Activated T-cell treated with anti-CD3 and anti-CD28 coated beads, Interleukin-2, amount 50 U/mL, for 72 hours (primary cell): ENCODE data around the gene RPN2. TPM values are rescaled to one million over a fixed set of nuclear protein-coding genes. Genes with fewer than 3 reads are reported as not detected.

ENCODE experiments used
- ATAC-seq, 2 donors: fragments of 150-1000 bp; cut with Tn5 transposase; replicated peaks in 1 of 2; 2 replicates each; pipeline ENCODE4 v1.10.0; 2021; ENCODE audit warnings: moderate library complexity in 2 of 2, mild to moderate bottlenecking in 1 of 2
- DNase-seq, 2 donors: peaks; one replicate each; pipeline ENCODE4 v3.0.0; 2021 to 2022; ENCODE audit warnings: mixed read lengths in 1 of 2
- H3K27ac Mint-ChIP-seq: one replicate; pipeline ENCODE4 v1.8.0; 2022; ENCODE audit warnings: mild to moderate bottlenecking, moderate library complexity, mixed read lengths
- H3K27me3 Mint-ChIP-seq: one replicate; pipeline ENCODE4 v1.8.0; 2022; ENCODE audit warnings: low read depth, mixed read lengths
- H3K36me3 Mint-ChIP-seq, 2 donors: one replicate each; pipeline ENCODE4 v1.8.0; 2022; ENCODE audit warnings: mixed read lengths in 2 of 2, mild to moderate bottlenecking in 1 of 2; ENCODE audit not compliant: insufficient read depth in 2 of 2
- H3K4me1 Mint-ChIP-seq: one replicate; pipeline ENCODE4 v1.8.0; 2022; ENCODE audit warnings: low read depth, mixed read lengths
- H3K4me3 Mint-ChIP-seq, 2 donors: one replicate each; pipeline ENCODE4 v1.8.0; 2022; ENCODE audit warnings: mild to moderate bottlenecking in 2 of 2, mixed read lengths in 2 of 2, moderate library complexity in 2 of 2
- H3K9me3 Mint-ChIP-seq, 2 donors: one replicate each; pipeline ENCODE4 v1.8.0; 2022; ENCODE audit warnings: mixed read lengths in 2 of 2
- total RNA-seq, 2 donors: library from RNA; stranded (reverse); gene quantifications; one replicate each; pipeline ENCODE4 v1.2.3, GENCODE V29; 2022

Gene RPN2
- total RNA-seq, 2 donors from 2014 or later = 128 to 145 TPM

DNA sequence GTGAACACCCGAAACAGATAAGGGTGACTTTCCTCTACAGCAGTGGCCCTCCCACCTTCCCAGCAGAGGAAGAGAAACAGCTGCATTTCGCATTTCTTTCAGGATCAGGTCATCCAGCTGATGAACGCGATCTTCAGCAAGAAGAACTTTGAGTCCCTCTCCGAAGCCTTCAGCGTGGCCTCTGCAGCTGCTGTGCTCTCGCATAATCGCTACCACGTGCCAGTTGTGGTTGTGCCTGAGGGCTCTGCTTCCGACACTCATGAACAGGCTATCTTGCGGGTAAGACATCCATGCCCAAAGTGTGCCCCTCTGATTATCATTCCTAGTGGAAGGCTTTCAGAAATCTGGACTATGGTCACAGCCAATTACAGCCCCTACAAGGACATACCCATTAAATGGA is 28.0 kb downstream of the RPN2 start:
- Mint-ChIP-seq H3K4me3 (no peak overlapping the region), H3K36me3 (peaks cover 3 to 31% of the 10 kb centered on the region in 2 donors), H3K27me3 (no peaks in the 10 kb centered on the region), H3K4me1 (no peaks in the 10 kb centered on the region), H3K27ac (no peak overlapping the region), H3K9me3 (no peaks in the 10 kb centered on the region)
- DNase-seq = no peak
- no peak for ATAC-seq

DNA sequence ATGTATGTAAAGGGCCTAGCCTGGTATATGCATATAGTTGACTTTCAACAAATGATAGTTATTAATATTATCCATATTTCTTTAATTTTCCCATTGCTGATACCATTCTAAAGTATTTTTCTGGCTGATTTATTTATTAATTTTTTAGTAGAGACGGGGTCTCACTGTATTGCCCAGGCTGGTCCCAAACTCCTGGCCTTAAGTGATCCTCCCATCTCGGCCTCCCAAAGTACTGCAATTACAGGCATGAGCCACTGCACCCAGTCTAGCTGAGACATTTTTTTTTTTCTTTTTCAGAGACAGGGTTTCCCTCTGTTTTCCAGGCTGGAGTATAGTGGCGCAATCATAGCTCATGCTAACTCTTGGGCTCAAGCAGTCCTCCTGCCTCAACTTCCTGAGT is 30.1 kb downstream of the RPN2 start:
- no peak overlapping the region for H3K4me3 Mint-ChIP-seq
- no peak overlapping the region for H3K27ac Mint-ChIP-seq
- H3K27me3 Mint-ChIP-seq = no peaks in the 10 kb centered on the region
- no peak for ATAC-seq
- DNase-seq = no peak
- H3K9me3 Mint-ChIP-seq = no peaks in the 10 kb centered on the region
- H3K4me1 Mint-ChIP-seq = no peaks in the 10 kb centered on the region
- H3K36me3 Mint-ChIP-seq = peaks cover 1 to 33% of the 10 kb centered on the region in 2 donors

DNA sequence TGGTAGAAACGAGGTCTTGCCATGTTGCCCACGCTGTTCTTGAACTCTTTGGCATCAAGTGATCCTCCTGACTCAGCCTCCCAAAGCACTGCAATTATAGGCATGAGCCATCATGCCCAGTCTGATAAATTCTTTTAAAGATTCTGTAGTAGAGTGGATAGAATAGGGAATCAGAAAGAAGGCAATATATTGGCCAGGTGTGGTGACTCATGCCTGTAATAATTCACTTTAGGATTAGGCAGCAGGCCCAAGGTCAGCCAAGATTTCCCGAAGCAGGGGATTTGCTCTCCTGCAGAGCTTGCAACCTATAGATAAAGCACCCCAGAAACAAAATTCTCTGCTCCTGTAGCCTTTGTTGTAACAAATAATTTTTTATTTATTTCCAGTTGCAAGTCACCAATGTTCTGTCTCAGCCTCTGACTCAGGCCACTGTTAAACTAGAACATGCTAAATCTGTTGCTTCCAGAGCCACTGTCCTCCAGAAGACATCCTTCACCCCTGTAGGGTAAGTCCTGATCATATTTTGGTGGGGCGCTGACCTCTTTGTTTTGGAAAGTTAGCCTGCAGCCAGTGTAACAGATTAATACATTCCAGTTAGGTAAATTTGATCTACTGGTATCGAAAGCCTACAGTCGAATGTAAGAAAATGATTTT is 30.7 kb downstream of the RPN2 start:
- no peak for DNase-seq
- Mint-ChIP-seq H3K9me3 (no peaks in the 10 kb centered on the region), H3K4me3 (no peak overlapping the region), H3K36me3 (peaks cover 1 to 28% of the 10 kb centered on the region in 2 donors), H3K27me3 (no peaks in the 10 kb centered on the region), H3K4me1 (no peaks in the 10 kb centered on the region), H3K27ac (no peak overlapping the region)
- no peak for ATAC-seq

DNA sequence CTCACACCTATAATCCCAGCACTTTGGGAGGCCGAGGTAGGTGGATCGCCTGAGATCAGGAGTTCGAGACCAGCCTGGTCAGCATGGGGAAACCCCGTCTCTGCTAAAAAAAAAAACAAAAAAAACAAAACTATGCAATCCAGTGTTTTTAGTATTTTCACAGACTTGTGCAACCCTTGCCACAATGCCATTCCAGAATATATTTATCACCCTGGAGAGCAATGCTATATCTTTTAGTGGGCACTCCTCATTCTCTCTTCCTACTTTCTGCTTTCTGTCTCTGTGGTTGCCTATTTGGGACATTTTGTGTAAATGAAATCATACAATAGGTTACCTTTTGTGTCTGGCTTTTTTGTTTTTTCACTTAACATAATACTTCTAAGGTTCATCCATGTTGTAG is 39.3 kb downstream of the RPN2 start:
- Mint-ChIP-seq H3K4me3 (no peak overlapping the region), H3K27me3 (no peaks in the 10 kb centered on the region), H3K27ac (no peak overlapping the region), H3K4me1 (peaks cover 5% of the 10 kb centered on the region), H3K36me3 (peaks cover 5 to 30% of the 10 kb centered on the region in 2 donors), H3K9me3 (no peaks in the 10 kb centered on the region)
- no peak for ATAC-seq
- DNase-seq = no peak

DNA sequence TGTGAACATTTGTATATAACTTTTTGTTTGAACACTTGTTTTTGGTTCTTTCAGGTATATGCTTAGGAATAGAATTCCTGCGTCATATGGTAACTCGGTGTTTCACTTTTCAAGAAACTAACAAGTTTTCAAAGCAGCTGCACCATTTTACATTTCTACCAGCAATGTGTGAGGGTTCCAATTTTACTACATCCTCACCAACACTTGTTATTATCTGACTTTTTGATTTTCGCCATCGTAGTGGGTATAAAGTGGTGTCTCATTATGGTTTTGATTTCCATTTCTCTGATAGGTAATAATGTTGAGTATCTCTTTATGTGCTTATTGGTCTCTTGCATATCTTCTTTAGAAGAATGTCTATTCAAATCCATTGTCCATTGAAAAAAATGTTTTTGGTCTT is 39.8 kb downstream of the RPN2 start:
- Mint-ChIP-seq H3K9me3 (no peaks in the 10 kb centered on the region), H3K4me1 (peaks cover 5% of the 10 kb centered on the region), H3K4me3 (no peak overlapping the region), H3K36me3 (peaks cover 5 to 30% of the 10 kb centered on the region in 2 donors), H3K27ac (peak overlapping the region; percentile 15), H3K27me3 (no peaks in the 10 kb centered on the region)
- no peak for DNase-seq
- no peak for ATAC-seq

DNA sequence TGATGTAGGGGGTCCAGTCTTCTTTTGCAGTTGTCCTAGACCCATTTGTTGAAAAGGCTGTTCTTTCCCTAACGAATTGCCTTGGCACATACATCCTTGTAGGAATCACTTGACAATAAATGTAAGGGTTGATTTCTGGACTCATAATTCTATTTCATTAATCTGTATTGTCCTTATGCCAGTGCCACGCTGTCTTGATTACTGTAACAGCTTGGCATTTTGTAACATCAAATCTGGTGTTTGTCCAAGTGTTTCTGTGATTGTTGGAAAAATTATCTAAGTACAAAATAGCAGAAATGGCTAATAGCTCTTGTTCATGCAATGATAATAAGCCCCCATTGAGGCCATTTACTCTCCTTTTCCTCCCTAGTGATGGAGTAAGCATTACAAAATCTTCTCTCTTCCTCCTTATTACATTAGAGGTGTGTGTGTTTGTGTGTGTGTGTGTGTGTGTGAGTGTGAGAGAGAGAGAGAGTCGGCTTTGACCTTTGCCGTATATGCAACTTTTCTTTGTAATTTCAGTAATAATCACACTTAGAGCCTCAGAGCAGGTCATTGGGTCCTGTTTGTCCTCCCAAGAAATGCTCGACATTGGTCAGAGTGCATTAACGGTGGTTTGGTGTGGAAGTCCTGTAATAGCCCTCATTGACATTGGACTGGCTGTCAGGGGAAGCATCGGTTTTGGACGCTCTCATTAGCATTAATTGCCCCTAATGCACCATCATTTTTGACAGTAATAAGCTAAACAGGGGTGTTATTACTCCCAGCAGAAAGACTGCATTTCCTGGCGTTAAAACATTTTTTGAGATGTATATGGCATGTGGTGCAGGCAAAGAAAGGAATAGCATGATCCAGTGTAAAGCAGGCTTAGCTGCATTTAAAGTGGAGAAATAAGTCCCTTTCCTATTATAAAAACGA is 40.9 kb downstream of the RPN2 start:
- H3K4me3 Mint-ChIP-seq = no peak overlapping the region
- no peak for DNase-seq
- ATAC-seq = no peak
- H3K9me3 Mint-ChIP-seq = no peaks in the 10 kb centered on the region
- H3K27ac Mint-ChIP-seq = peak overlapping the region; percentile 36
- peaks cover 5% of the 10 kb centered on the region for H3K4me1 Mint-ChIP-seq
- peaks cover 5 to 31% of the 10 kb centered on the region in 2 donors for H3K36me3 Mint-ChIP-seq
- no peaks in the 10 kb centered on the region for H3K27me3 Mint-ChIP-seq

DNA sequence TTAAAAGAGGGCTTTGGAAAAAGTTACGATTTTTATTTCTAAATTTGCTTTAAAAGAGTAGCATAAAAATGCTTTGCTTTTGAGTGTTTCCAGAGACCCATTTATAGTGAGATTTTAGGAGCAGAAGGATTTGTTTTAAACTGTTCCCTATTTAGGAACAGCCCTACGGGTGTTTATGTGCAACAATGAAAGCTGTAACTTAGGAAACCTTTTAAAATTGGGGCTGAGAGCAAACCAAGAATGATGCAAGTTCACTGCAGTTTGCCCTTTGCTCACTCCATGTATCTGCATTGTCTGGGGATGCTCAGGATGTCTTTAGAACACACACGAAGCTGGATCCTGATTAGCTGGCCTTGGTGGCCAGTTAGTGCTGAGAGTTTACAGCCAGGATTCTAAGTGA is 41.6 kb downstream of the RPN2 start:
- Mint-ChIP-seq H3K27me3 (no peaks in the 10 kb centered on the region), H3K36me3 (peaks cover 5 to 32% of the 10 kb centered on the region in 2 donors), H3K4me3 (no peak overlapping the region), H3K9me3 (no peaks in the 10 kb centered on the region), H3K27ac (no peak overlapping the region), H3K4me1 (peaks cover 5% of the 10 kb centered on the region)
- DNase-seq (no peak), ATAC-seq (no peak)

DNA sequence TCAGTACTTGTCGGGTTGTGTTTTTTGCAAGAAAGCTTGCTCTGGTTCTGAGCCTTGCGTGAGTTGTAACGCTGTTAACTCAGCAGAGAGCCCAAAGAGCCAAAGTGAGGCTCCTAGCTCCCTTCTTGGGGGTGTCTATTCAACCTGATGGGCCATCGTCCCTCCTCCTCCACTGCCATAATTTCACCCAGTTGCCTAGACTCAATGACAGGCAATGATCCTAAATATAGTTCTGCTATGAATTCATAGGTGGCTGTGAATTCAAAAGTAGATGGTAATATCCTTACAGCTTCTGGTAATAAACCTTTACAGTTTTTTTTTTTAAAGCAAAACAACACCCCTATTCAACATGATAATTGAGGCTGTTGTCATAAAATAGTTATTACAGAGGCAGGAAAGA is 43.0 kb downstream of the RPN2 start:
- Mint-ChIP-seq H3K36me3 (peaks cover 5 to 32% of the 10 kb centered on the region in 2 donors), H3K27ac (no peak overlapping the region), H3K9me3 (no peaks in the 10 kb centered on the region), H3K4me3 (no peak overlapping the region), H3K27me3 (no peaks in the 10 kb centered on the region), H3K4me1 (peaks cover 5% of the 10 kb centered on the region)
- ATAC-seq (no peak), DNase-seq (no peak)

DNA sequence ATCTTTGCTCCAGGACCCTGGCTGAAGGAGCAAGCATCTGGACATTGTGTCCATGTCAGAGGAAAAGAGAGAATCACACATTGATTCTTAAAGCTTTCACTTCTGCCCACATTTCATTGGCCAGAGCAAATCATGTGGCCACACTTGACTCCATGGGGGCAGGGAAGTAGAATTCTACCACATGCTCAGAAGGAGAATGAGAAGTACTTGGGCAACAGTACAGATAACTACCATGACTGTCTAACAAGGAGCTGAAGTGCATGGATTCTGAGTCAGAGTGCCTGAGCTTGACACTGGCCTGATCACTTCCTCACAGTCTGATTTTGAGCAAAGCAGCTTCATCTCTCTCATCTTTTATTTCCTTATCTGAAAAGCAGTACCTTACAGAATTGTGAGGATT is 43.9 kb downstream of the RPN2 start:
- no peaks in the 10 kb centered on the region for H3K9me3 Mint-ChIP-seq
- no peaks in the 10 kb centered on the region for H3K27me3 Mint-ChIP-seq
- peaks cover 5 to 37% of the 10 kb centered on the region in 2 donors for H3K36me3 Mint-ChIP-seq
- H3K4me3 Mint-ChIP-seq = no peak overlapping the region
- no peak for DNase-seq
- ATAC-seq = peak; percentile 24 to 66
- no peak overlapping the region for H3K27ac Mint-ChIP-seq
- H3K4me1 Mint-ChIP-seq = peaks cover 5% of the 10 kb centered on the region

DNA sequence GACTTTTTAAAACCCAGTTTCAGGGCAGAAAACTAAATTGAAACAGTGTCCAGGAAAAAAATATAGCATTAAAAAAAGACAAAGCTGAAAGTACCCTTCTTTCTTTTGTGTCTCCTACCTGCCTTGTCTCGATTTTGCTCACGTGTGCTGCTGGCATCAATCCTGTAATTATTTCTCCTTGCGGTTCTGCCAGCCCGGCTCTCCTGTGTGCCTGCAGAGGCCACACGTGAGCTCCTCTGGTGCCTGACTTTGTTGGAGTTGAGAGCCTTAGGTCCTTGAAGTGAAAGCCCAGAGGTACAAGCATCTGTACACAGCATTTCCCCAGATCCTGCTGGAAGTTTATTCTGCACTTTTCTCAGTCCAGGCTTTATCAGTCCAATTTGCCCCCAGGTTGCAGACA is 46.0 kb downstream of the RPN2 start:
- ATAC-seq = no peak
- H3K4me3 Mint-ChIP-seq = no peak overlapping the region
- peaks cover 9 to 28% of the 10 kb centered on the region in 2 donors for H3K36me3 Mint-ChIP-seq
- no peaks in the 10 kb centered on the region for H3K9me3 Mint-ChIP-seq
- no peak overlapping the region for H3K27ac Mint-ChIP-seq
- H3K4me1 Mint-ChIP-seq = no peaks in the 10 kb centered on the region
- H3K27me3 Mint-ChIP-seq = no peaks in the 10 kb centered on the region
- DNase-seq = no peak

DNA sequence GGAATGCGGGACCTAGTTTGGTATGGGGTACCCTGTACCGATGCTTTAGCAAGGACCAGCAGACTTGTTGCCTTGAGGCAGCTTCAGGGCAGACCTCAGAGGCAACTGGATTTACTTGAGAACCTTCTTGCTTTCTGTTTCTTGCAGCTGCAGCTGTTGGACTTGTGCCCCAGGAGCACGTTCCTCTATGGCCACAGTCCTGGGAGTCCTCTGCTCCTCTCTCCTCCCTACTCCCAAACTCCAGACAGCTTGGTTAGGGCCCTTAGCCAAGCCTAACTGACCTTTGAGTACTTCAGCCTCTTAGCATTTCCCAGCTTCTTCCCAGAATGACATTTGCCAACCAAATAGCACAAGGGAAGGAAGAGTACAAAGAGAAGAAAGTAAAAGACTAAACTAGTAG is 47.8 kb downstream of the RPN2 start:
- H3K36me3 Mint-ChIP-seq = peaks cover 9 to 29% of the 10 kb centered on the region in 2 donors

DNA sequence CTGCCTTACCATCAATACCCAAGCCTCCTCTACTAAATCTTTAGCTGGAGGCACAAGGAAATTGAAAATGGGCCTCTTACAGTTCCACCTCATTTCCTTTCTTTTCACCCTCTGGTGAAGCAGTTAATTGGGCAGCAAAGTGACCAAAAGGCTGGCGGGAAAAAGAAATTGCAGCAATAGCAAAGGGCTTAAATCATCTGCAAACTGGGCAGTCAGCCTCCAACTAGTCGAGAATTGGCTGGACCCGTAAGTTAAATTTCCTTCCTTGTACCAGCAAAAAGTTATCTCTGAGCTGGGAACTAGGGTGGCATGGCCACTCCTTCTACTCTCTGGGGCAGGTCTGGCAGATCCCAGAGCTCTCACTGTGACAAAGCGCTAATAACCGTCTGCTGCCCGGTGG is 49.0 kb downstream of the RPN2 start:
- Mint-ChIP-seq H3K9me3 (no peaks in the 10 kb centered on the region), H3K4me3 (no peak overlapping the region), H3K27ac (no peak overlapping the region), H3K36me3 (peaks cover 12 to 35% of the 10 kb centered on the region in 2 donors), H3K27me3 (no peaks in the 10 kb centered on the region), H3K4me1 (no peaks in the 10 kb centered on the region)
- DNase-seq = no peak
- no peak for ATAC-seq

More for the DNA sequence above, 47.8 kb downstream of the RPN2 start:
- no peak overlapping the region for H3K27ac Mint-ChIP-seq
- DNase-seq = no peak
- H3K27me3 Mint-ChIP-seq = no peaks in the 10 kb centered on the region
- H3K4me3 Mint-ChIP-seq = no peak overlapping the region
- H3K9me3 Mint-ChIP-seq = no peaks in the 10 kb centered on the region
- no peaks in the 10 kb centered on the region for H3K4me1 Mint-ChIP-seq
- ATAC-seq = no peak

DNA sequence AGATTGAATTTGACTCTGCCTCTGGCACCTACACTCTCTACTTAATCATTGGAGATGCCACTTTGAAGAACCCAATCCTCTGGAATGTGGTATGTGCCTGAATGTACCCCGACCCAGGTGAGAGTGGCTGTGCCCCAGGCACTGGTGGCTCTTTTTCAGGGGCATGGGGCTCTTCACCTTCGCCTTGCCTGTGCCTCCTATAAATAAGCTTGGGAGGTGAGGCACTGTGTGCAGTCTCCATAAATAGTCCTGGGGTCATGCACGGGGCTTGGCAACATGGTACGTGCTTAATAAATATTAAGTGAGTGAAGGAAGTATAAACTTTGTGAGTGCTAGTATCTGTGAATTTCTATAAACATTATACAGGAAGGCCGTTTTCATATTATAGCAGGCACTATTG is 49.5 kb downstream of the RPN2 start:
- DNase-seq (no peak), ATAC-seq (no peak)
- Mint-ChIP-seq H3K9me3 (no peaks in the 10 kb centered on the region), H3K36me3 (peaks cover 12 to 33% of the 10 kb centered on the region in 2 donors), H3K4me1 (no peaks in the 10 kb centered on the region), H3K4me3 (no peak overlapping the region), H3K27me3 (no peaks in the 10 kb centered on the region), H3K27ac (no peak overlapping the region)
